ENCODE data around the gene FMO4. TPM values are rescaled to one million over a fixed set of nuclear protein-coding genes. Genes with fewer than 3 reads are reported as not detected.
A peak's percentile ranks its signal among the peaks of the same experiment; 100 is the strongest.
"Not testable (repeated sequence)": the region's sequence is repeated elsewhere in the genome, so short reads cannot be mapped to it uniquely, and the experiment has no call there.

FMO4 gene
- total and polyA plus RNA-seq, 4 donors, result 2.2 to 12.5 (median 3.0) TPM

GRCh38 chr1:171372418-171373084, 58.6 kb downstream of the FMO4 start:
- Histone ChIP-seq H3K27me3 (ENCODE audit: control insufficient read depth in 3 of 3, insufficient read depth in 3 of 3, low read length in 2 of 3) (no peaks in the 10 kb centered on the region), H3K4me3 (no peak overlapping the region), H3K9me3 (ENCODE audit: control insufficient read depth in 4 of 4, insufficient read depth in 3 of 4, low read length in 3 of 4) (no peaks in the 10 kb centered on the region), H3K36me3 (ENCODE audit: control insufficient read depth in 4 of 4, insufficient read depth in 4 of 4, low read length in 4 of 4) (no peaks in the 10 kb centered on the region), H3K27ac (ENCODE audit: low read depth in 1 of 2, low read length in 1 of 2) (no peak overlapping the region), H3K9ac (ENCODE audit: insufficient read depth in 1 of 2, low read length in 2 of 2) (no peak overlapping the region), H3K4me1 (ENCODE audit: control insufficient read depth in 5 of 5, insufficient read depth in 5 of 5, low read length in 5 of 5) (no peaks in the 10 kb centered on the region)
- ATAC-seq (ENCODE audit: insufficient read depth, low FRiP score) (no peak), DNase-seq (peak in 1 of 3 donors; percentile 2)
- TF ChIP-seq, protein P1, sequence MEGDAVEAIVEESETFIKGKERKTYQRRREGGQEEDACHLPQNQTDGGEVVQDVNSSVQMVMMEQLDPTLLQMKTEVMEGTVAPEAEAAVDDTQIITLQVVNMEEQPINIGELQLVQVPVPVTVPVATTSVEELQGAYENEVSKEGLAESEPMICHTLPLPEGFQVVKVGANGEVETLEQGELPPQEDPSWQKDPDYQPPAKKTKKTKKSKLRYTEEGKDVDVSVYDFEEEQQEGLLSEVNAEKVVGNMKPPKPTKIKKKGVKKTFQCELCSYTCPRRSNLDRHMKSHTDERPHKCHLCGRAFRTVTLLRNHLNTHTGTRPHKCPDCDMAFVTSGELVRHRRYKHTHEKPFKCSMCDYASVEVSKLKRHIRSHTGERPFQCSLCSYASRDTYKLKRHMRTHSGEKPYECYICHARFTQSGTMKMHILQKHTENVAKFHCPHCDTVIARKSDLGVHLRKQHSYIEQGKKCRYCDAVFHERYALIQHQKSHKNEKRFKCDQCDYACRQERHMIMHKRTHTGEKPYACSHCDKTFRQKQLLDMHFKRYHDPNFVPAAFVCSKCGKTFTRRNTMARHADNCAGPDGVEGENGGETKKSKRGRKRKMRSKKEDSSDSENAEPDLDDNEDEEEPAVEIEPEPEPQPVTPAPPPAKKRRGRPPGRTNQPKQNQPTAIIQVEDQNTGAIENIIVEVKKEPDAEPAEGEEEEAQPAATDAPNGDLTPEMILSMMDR (IDR thresholded peaks at IDR 0.05; ENCODE audit: control extremely low read depth, extremely low read depth), result no peak
- 82 to 85% methylated on average over 6 of the region's 6 CpGs for WGBS, 2 donors

GRCh38 chr1:171373357-171374122, 59.6 kb downstream of the FMO4 start:
- not testable (repeated sequence) for H3K4me1 ChIP-seq (ENCODE audit: control insufficient read depth in 5 of 5, insufficient read depth in 5 of 5, low read length in 5 of 5); H3K9ac ChIP-seq (ENCODE audit: insufficient read depth in 1 of 2, low read length in 2 of 2); DNase-seq; H3K27ac ChIP-seq (ENCODE audit: low read depth in 1 of 2, low read length in 1 of 2); H3K36me3 ChIP-seq (ENCODE audit: control insufficient read depth in 4 of 4, insufficient read depth in 4 of 4, low read length in 4 of 4); H3K9me3 ChIP-seq (ENCODE audit: control insufficient read depth in 4 of 4, insufficient read depth in 3 of 4, low read length in 3 of 4); ATAC-seq (ENCODE audit: insufficient read depth, low FRiP score); H3K27me3 ChIP-seq (ENCODE audit: control insufficient read depth in 3 of 3, insufficient read depth in 3 of 3, low read length in 2 of 3); H3K4me3 ChIP-seq
- WGBS, 2 donors, result 81 to 91% methylated on average over 13 to 30 of the region's 32 CpGs

- TF ChIP-seq, protein P1 (IDR thresholded peaks at IDR 0.05; ENCODE audit: control extremely low read depth, extremely low read depth), result no peak
- ATAC-seq (ENCODE audit: insufficient read depth, low FRiP score) (no peak), DNase-seq (no peak)
- Histone ChIP-seq H3K27ac (ENCODE audit: low read depth in 1 of 2, low read length in 1 of 2) (no peak overlapping the region), H3K9ac (ENCODE audit: insufficient read depth in 1 of 2, low read length in 2 of 2) (no peak overlapping the region), H3K9me3 (ENCODE audit: control insufficient read depth in 4 of 4, insufficient read depth in 3 of 4, low read length in 3 of 4) (peaks cover 0 to 5% (median 0%) of the 10 kb centered on the region in 4 donors), H3K36me3 (ENCODE audit: control insufficient read depth in 4 of 4, insufficient read depth in 4 of 4, low read length in 4 of 4) (no peaks in the 10 kb centered on the region), H3K4me3 (no peak overlapping the region), H3K27me3 (ENCODE audit: control insufficient read depth in 3 of 3, insufficient read depth in 3 of 3, low read length in 2 of 3) (no peaks in the 10 kb centered on the region), H3K4me1 (ENCODE audit: control insufficient read depth in 5 of 5, insufficient read depth in 5 of 5, low read length in 5 of 5) (no peaks in the 10 kb centered on the region)
- 89 to 91% methylated on average over 1 of the region's 1 CpG for WGBS, 2 donors
Measured at GRCh38 chr1:171379846-171380245, 65.9 kb downstream of the FMO4 start.

GRCh38 chr1:171381866-171382210, 67.9 kb downstream of the FMO4 start:
- TF ChIP-seq, protein P1 (IDR thresholded peaks at IDR 0.05; ENCODE audit: control extremely low read depth, extremely low read depth), result no peak
- Histone ChIP-seq H3K9me3 (ENCODE audit: control insufficient read depth in 4 of 4, insufficient read depth in 3 of 4, low read length in 3 of 4) (peaks cover 0 to 5% (median 0%) of the 10 kb centered on the region in 4 donors), H3K36me3 (ENCODE audit: control insufficient read depth in 4 of 4, insufficient read depth in 4 of 4, low read length in 4 of 4) (no peaks in the 10 kb centered on the region), H3K9ac (ENCODE audit: insufficient read depth in 1 of 2, low read length in 2 of 2) (no peak overlapping the region), H3K4me1 (ENCODE audit: control insufficient read depth in 5 of 5, insufficient read depth in 5 of 5, low read length in 5 of 5) (no peaks in the 10 kb centered on the region), H3K4me3 (no peak overlapping the region), H3K27me3 (ENCODE audit: control insufficient read depth in 3 of 3, insufficient read depth in 3 of 3, low read length in 2 of 3) (no peaks in the 10 kb centered on the region), H3K27ac (ENCODE audit: low read depth in 1 of 2, low read length in 1 of 2) (no peak overlapping the region)
- DNase-seq, result no peak
- 94 to 97% methylated on average over 11 of the region's 11 CpGs for WGBS, 2 donors
- no peak for ATAC-seq (ENCODE audit: insufficient read depth, low FRiP score)

All from lung (tissue), 12 donors.